Thoracic aorta (tissue), 2 donors: ENCODE results near the gene MAP4K3. TPM values are rescaled to one million over a fixed set of nuclear protein-coding genes. Genes with fewer than 3 reads are reported as not detected.

Experiments
- ATAC-seq: fragments of 150-250 bp; one replicate; pipeline ENCODE4 v1.8.0; 2017; ENCODE audit warnings: low read depth; ENCODE audit not compliant: insufficient number of reproducible peaks, low FRiP score
- DNase-seq: peaks from one replicate; pipeline ENCODE4 v3.0.0-alpha.2; 2020; ENCODE audit warnings: low spot score
- H3K27ac ChIP-seq, 2 donors: fragments of 200-600 bp; sonication (generic); 1 replicate in 1 of 2; 2 replicates in 1 of 2; pipeline ENCODE4 v1.5.1; 2016; ENCODE audit warnings: mild to moderate bottlenecking in 2 of 2, moderate library complexity in 2 of 2
- H3K27me3 ChIP-seq: fragments of 200-600 bp; sonication (generic); replicated peaks from 2 replicates; pipeline ENCODE4 v1.6.0; 2016; ENCODE audit warnings: mild to moderate bottlenecking; ENCODE audit not compliant: insufficient read depth
- H3K36me3 ChIP-seq: fragments of 200-600 bp; sonication (generic); one replicate; pipeline ENCODE4 v1.5.1; 2016
- H3K4me1 ChIP-seq, 2 donors: fragments of 200-600 bp; sonication (generic); 1 replicate in 1 of 2; 2 replicates in 1 of 2; pipeline versions ENCODE4 v1.5.1 to v1.6.0; 2016; ENCODE audit warnings: low read depth in 2 of 2, mild to moderate bottlenecking in 1 of 2; ENCODE audit not compliant: control insufficient read depth in 1 of 2
- H3K4me3 ChIP-seq: fragments of 200-600 bp; sonication (generic); 2 replicates; pipeline ENCODE4 v1.5.1; 2016; ENCODE audit warnings: mild to moderate bottlenecking
- H3K9me3 ChIP-seq: fragments of 200-600 bp; sonication (generic); 2 replicates; pipeline ENCODE4 v1.5.1; 2016
- total RNA-seq, 2 donors: library from RNA; depleted of rRNA; stranded (reverse); fragments of >200 nt; gene quantifications; one replicate each; pipeline versions ENCODE4 v1.1.0 to v1.2.3, GENCODE V29; 2016
- TF ChIP-seq, protein P1 (sequence below): fragments of 200-600 bp; sonication (generic); IDR thresholded peaks from one replicate; pipeline ENCODE4 v1.5.1; 2019; ENCODE audit warnings: antibody characterized with exemption

MAP4K3 gene
- total RNA-seq, 2 donors from 2014 or later, result 53.7 to 58.8 TPM

DNA sequence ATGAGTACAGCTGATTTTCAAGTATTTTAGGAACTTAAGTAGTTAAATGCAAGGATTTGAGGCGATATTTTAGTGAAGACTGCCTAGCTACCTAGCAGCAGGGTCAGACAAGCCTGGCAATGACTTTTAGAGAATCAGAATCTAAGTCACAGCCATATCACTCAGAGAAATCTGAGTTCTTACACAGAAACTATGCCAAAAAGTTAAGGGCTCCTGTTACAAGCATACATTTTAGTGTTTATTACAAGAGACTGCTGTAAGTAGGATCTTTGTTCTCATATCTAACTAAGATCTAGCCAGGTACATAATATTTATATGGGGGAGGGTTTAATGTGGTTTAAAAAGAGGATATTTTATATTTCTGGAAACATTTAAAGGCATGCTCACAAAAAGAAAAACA is 37.5 kb downstream of the MAP4K3 start:
- no peak overlapping the region for H3K27ac ChIP-seq
- peaks cover 18 to 72% of the 10 kb centered on the region in 2 donors for H3K4me1 ChIP-seq
- H3K36me3 ChIP-seq, result no peaks in the 10 kb centered on the region
- H3K27me3 ChIP-seq, result no peaks in the 10 kb centered on the region
- DNase-seq (no peak), ATAC-seq (no peak)
- H3K9me3 ChIP-seq, result no peaks in the 10 kb centered on the region
- H3K4me3 ChIP-seq, result no peak overlapping the region
- TF ChIP-seq, protein P1, sequence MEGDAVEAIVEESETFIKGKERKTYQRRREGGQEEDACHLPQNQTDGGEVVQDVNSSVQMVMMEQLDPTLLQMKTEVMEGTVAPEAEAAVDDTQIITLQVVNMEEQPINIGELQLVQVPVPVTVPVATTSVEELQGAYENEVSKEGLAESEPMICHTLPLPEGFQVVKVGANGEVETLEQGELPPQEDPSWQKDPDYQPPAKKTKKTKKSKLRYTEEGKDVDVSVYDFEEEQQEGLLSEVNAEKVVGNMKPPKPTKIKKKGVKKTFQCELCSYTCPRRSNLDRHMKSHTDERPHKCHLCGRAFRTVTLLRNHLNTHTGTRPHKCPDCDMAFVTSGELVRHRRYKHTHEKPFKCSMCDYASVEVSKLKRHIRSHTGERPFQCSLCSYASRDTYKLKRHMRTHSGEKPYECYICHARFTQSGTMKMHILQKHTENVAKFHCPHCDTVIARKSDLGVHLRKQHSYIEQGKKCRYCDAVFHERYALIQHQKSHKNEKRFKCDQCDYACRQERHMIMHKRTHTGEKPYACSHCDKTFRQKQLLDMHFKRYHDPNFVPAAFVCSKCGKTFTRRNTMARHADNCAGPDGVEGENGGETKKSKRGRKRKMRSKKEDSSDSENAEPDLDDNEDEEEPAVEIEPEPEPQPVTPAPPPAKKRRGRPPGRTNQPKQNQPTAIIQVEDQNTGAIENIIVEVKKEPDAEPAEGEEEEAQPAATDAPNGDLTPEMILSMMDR, result no peak

DNA sequence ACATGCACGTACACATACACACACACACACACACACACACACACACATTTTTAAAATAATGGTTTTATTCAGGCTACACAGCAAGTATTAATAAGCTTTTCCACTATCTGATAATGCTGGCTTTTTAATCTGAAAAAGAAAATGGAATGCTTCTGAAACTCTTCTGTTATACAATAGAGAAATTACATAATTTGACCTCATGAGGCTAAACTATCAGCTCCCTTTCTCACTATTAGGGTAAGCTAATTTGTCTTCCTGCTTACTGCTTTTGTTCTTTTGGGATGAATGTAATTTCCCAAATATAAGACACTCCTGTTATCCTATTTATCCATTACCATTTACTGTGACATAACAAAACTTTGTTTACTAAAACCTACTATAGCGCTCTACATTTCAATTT is 41.8 kb downstream of the MAP4K3 start:
- Histone ChIP-seq H3K27ac (no peak overlapping the region), H3K36me3 (no peaks in the 10 kb centered on the region), H3K4me1 (peaks cover 18 to 52% of the 10 kb centered on the region in 2 donors), H3K27me3 (no peaks in the 10 kb centered on the region), H3K4me3 (no peak overlapping the region), H3K9me3 (no peaks in the 10 kb centered on the region)
- DNase-seq (no peak), ATAC-seq (no peak)
- TF ChIP-seq, protein P1, result no peak

DNA sequence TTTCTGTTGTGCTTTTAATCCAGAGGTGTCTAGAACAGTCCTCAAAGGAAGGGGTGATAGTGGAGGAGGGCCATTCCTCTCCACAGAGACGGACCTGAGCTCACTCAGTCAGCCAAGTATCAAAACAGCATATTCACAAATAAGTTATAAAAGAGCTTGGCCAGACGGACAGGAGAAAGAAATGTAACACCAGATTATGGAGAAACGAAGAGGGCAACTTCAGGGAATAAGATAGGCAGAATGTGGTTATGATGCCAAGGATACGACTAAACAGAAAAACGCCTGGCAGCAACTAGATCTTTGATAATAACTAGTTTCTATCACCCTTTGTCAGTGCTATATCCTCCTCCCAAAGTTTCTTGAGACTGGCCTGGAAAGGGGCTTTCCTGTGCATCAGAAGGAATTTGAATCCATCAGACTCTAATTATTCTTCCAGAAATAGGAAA is 42.5 kb downstream of the MAP4K3 start:
- H3K27me3 ChIP-seq, result no peaks in the 10 kb centered on the region
- H3K4me1 ChIP-seq, result peaks cover 18 to 51% of the 10 kb centered on the region in 2 donors
- peak overlapping the region; percentile 8 for H3K4me3 ChIP-seq
- ATAC-seq (no peak), DNase-seq (no peak)
- peak overlapping the region in 1 of 2 donors; percentile 44 for H3K27ac ChIP-seq
- H3K36me3 ChIP-seq, result no peaks in the 10 kb centered on the region
- TF ChIP-seq, protein P1, result no peak
- no peaks in the 10 kb centered on the region for H3K9me3 ChIP-seq

DNA sequence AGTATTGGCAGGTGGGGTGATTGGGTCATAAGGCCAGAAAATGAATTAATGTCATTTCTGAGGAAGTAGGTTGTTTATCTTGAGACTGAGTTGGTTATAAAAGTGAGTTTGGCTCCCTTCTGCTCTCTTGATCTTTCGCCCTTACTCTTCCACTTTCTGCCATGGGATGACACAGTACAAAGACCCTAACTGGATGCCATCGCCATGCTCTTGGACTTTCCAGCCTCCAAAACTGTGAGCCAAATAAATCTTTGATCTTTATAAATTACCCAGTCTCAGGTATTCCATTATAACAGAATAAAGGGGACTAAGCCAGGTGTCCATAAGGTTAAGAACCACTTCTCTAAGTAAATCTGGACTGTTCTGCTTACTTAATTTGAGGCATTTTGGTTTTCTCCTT is 44.4 kb downstream of the MAP4K3 start:
- H3K4me1 ChIP-seq, result peaks cover 22 to 52% of the 10 kb centered on the region in 2 donors
- H3K36me3 ChIP-seq, result no peaks in the 10 kb centered on the region
- no peaks in the 10 kb centered on the region for H3K27me3 ChIP-seq
- H3K9me3 ChIP-seq, result no peaks in the 10 kb centered on the region
- no peak overlapping the region for H3K4me3 ChIP-seq
- TF ChIP-seq, protein P1, result no peak
- ATAC-seq (no peak), DNase-seq (no peak)
- H3K27ac ChIP-seq, result no peak overlapping the region

DNA sequence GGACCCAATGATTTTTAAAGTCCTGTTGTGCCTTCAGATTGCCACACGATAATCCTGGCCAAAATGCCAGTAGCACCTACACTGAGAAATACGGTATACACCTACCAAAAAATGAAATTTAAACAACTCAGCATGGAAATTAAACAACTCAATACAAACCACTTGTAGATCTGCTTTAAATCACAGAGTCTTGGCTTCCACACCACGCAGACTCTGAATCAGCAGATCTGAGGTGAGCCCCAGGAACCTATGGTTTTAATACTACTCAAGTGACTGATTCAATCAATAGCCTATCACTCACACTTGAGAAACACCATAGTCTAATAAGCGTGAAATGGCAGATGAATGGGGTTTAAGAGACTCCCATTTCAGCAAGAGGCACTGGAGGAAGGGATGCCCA is 46.9 kb downstream of the MAP4K3 start:
- ATAC-seq, result no peak
- TF ChIP-seq, protein P1, result no peak
- peaks cover 17 to 42% of the 10 kb centered on the region in 2 donors for H3K4me1 ChIP-seq
- H3K4me3 ChIP-seq, result no peak overlapping the region
- DNase-seq, result no peak
- H3K27me3 ChIP-seq, result no peaks in the 10 kb centered on the region
- H3K9me3 ChIP-seq, result no peaks in the 10 kb centered on the region
- H3K27ac ChIP-seq, result no peak overlapping the region
- no peaks in the 10 kb centered on the region for H3K36me3 ChIP-seq
